Activated B cell treated with CpG ODN at 0.5 μM for 24 hours (primary cell): ENCODE data around the gene BOD1. TPM values are rescaled to one million over a fixed set of nuclear protein-coding genes. Genes with fewer than 3 reads are reported as not detected.

Experiments used
- ATAC-seq: fragments of 200-7000 bp; cut with Tn5 transposase; one replicate; pipeline ENCODE4 v1.10.0; 2021; ENCODE audit warnings: low read depth, mild to moderate bottlenecking, moderate library complexity
- CTCF ChIA-PET: fragments of 350-600 bp; sonication (Branson Sonifier 250); formaldehyde crosslinking; loops from one replicate; lab custom pipeline; 2021; ENCODE audit warnings: antibody characterized with exemption; lab: Charles Lee
- POLR2A ChIA-PET: fragments of 350-600 bp; sonication (Branson Sonifier 250); formaldehyde crosslinking; loops from one replicate; lab custom pipeline; 2021; ENCODE audit warnings: antibody characterized with exemption; lab: Charles Lee
- DNase-seq: peaks from one replicate; pipeline ENCODE4 v3.0.0; 2022
- H3K27ac Mint-ChIP-seq: one replicate; pipeline ENCODE4 v1.8.0; 2020; ENCODE audit warnings: mixed read lengths
- H3K27me3 Mint-ChIP-seq: one replicate; pipeline ENCODE4 v1.8.0; 2021; ENCODE audit warnings: mixed read lengths
- H3K36me3 Mint-ChIP-seq: one replicate; pipeline ENCODE4 v1.8.0; 2021; ENCODE audit warnings: low read depth, mixed read lengths
- H3K4me1 Mint-ChIP-seq: one replicate; pipeline ENCODE4 v1.8.0; 2021; ENCODE audit warnings: mixed read lengths
- H3K4me3 Mint-ChIP-seq: one replicate; pipeline ENCODE4 v1.8.0; 2020; ENCODE audit warnings: mild to moderate bottlenecking, mixed read lengths
- H3K9me3 Mint-ChIP-seq: one replicate; pipeline ENCODE4 v1.8.0; 2020; ENCODE audit warnings: mixed read lengths
- CTCF ChIP-seq: fragments of 200-600 bp; IDR thresholded peaks from one replicate; pipeline ENCODE4 v1.8.0; 2022; ENCODE audit warnings: antibody characterized with exemption, mild to moderate bottlenecking
- intact Hi-C: fragments of 100-400 bp; cut with micrococcal nuclease; formaldehyde crosslinking; loops from one replicate; pipeline ENCODE4 v1.15.1; 2024
- total RNA-seq: library from RNA; stranded (reverse); gene quantifications from 2 replicates; pipeline ENCODE4 v1.2.3, GENCODE V29; 2022

The BOD1 gene
- total RNA-seq, 1 donor from 2014 or later, result 32.4 TPM

- POLR2A ChIA-PET, result no interaction called here
- no peak for TF ChIP-seq CTCF
- Mint-ChIP-seq H3K9me3 (no peaks in the 10 kb centered on the region), H3K4me1 (peaks cover 13% of the 10 kb centered on the region), H3K27ac (no peak overlapping the region), H3K36me3 (no peaks in the 10 kb centered on the region), H3K27me3 (peaks cover 2% of the 10 kb centered on the region), H3K4me3 (no peak overlapping the region)
- CTCF ChIA-PET, result interaction anchor here (0.9 kb wide), 1 partner anchor 279 kb away, joined by 3 read pairs; no protein-coding TSS in a partner anchor
- ATAC-seq (no peak), DNase-seq (no peak)
- intact Hi-C loops, result no loop called here
Measured at GRCh38 chr5:173645890-173646574, 29.6 kb upstream of the BOD1 start.

- H3K4me3 Mint-ChIP-seq, result no peak overlapping the region
- ChIA-PET CTCF (interaction anchor here (0.9 kb wide), 1 partner anchor 280 kb away, joined by 3 read pairs; no protein-coding TSS in a partner anchor), POLR2A (no interaction called here)
- no peak for TF ChIP-seq CTCF
- peaks cover 13% of the 10 kb centered on the region for H3K4me1 Mint-ChIP-seq
- ATAC-seq, result no peak
- no peak overlapping the region for H3K27ac Mint-ChIP-seq
- no peak for DNase-seq
- H3K36me3 Mint-ChIP-seq, result no peaks in the 10 kb centered on the region
- intact Hi-C loops, result no loop called here
- H3K27me3 Mint-ChIP-seq, result peaks cover 2% of the 10 kb centered on the region
- no peaks in the 10 kb centered on the region for H3K9me3 Mint-ChIP-seq
Measured at GRCh38 chr5:173645437-173645807, 29.0 kb upstream of the BOD1 start.

- H3K27me3 Mint-ChIP-seq, result peaks cover 2% of the 10 kb centered on the region
- POLR2A ChIA-PET, result no interaction called here
- no peak for TF ChIP-seq CTCF
Measured at GRCh38 chr5:173644673-173645436, 28.4 kb upstream of the BOD1 start.

GRCh38 chr5:173643964-173644363 is 27.5 kb upstream of the BOD1 start:
- no peaks in the 10 kb centered on the region for H3K27me3 Mint-ChIP-seq
- CTCF ChIA-PET, result no interaction called here
- H3K9me3 Mint-ChIP-seq, result no peaks in the 10 kb centered on the region
- H3K4me3 Mint-ChIP-seq, result no peak overlapping the region
- intact Hi-C loops, result no loop called here
- H3K4me1 Mint-ChIP-seq, result peaks cover 13% of the 10 kb centered on the region
- peak; percentile 50 for ATAC-seq
- no peak overlapping the region for H3K27ac Mint-ChIP-seq
- TF ChIP-seq CTCF, result no peak
- POLR2A ChIA-PET, result no interaction called here
- no peak for DNase-seq
- no peaks in the 10 kb centered on the region for H3K36me3 Mint-ChIP-seq

More at GRCh38 chr5:173644673-173645436, 28.4 kb upstream of the BOD1 start:
- Mint-ChIP-seq H3K9me3 (no peaks in the 10 kb centered on the region), H3K27ac (no peak overlapping the region), H3K36me3 (no peaks in the 10 kb centered on the region), H3K4me1 (peaks cover 13% of the 10 kb centered on the region), H3K4me3 (no peak overlapping the region)
- no peak for DNase-seq
- ATAC-seq, result no peak
- intact Hi-C loops, result no loop called here
- CTCF ChIA-PET, result interaction anchor here (0.9 kb wide), 1 partner anchor 281 kb away, joined by 3 read pairs; no protein-coding TSS in a partner anchor

- ChIA-PET POLR2A (no interaction called here), CTCF (no interaction called here)
- DNase-seq, result no peak
- intact Hi-C loops, result no loop called here
- Mint-ChIP-seq H3K4me1 (peaks cover 13% of the 10 kb centered on the region), H3K9me3 (no peaks in the 10 kb centered on the region), H3K27me3 (no peaks in the 10 kb centered on the region), H3K36me3 (no peaks in the 10 kb centered on the region), H3K4me3 (no peak overlapping the region), H3K27ac (no peak overlapping the region)
- no peak for TF ChIP-seq CTCF
- no peak for ATAC-seq
Measured at GRCh38 chr5:173642895-173643481, 26.5 kb upstream of the BOD1 start.
